Activated T-cell treated with anti-CD3 and anti-CD28 coated beads, Interleukin-2, amount 50 U/mL, for 24 hours (primary cell): ENCODE results near the gene NDE1.

Experiments used
- DNase-seq: peaks from one replicate; pipeline ENCODE4 v3.0.0-alpha.2; 2020
- H3K27ac Mint-ChIP-seq: 2 replicates; pipeline ENCODE4 v1.8.0; 2020; ENCODE audit warnings: mild to moderate bottlenecking, mixed read lengths
- H3K27me3 Mint-ChIP-seq: 2 replicates; pipeline ENCODE4 v1.8.0; 2020; ENCODE audit warnings: mixed read lengths
- H3K36me3 Mint-ChIP-seq: 2 replicates; pipeline ENCODE4 v1.8.0; 2020; ENCODE audit warnings: low read depth, mixed read lengths
- H3K4me1 Mint-ChIP-seq: 2 replicates; pipeline ENCODE4 v1.8.0; 2020; ENCODE audit warnings: low read depth, mixed read lengths
- H3K4me3 Mint-ChIP-seq: 2 replicates; pipeline ENCODE4 v1.8.0; 2020; ENCODE audit warnings: mild to moderate bottlenecking, moderate library complexity, mixed read lengths
- H3K9me3 Mint-ChIP-seq: 2 replicates; pipeline ENCODE4 v1.8.0; 2020; ENCODE audit warnings: mixed read lengths

The NDE1 gene

GRCh38 chr16:15764112-15764511 lies 114.1 kb downstream of the NDE1 start:
- Mint-ChIP-seq H3K4me3 (no peak overlapping the region), H3K4me1 (no peaks in the 10 kb centered on the region), H3K27me3 (peaks cover 32% of the 10 kb centered on the region), H3K9me3 (no peaks in the 10 kb centered on the region), H3K27ac (no peak overlapping the region), H3K36me3 (no peaks in the 10 kb centered on the region)
- DNase-seq: no peak

GRCh38 chr16:15765116-15765515 lies 115.1 kb downstream of the NDE1 start:
- H3K4me3 Mint-ChIP-seq: no peak overlapping the region
- no peak overlapping the region for H3K27ac Mint-ChIP-seq
- H3K9me3 Mint-ChIP-seq: no peaks in the 10 kb centered on the region
- no peaks in the 10 kb centered on the region for H3K4me1 Mint-ChIP-seq
- peaks cover 27% of the 10 kb centered on the region for H3K27me3 Mint-ChIP-seq
- DNase-seq: no peak
- no peaks in the 10 kb centered on the region for H3K36me3 Mint-ChIP-seq

- no peak overlapping the region for H3K4me3 Mint-ChIP-seq
- no peak for DNase-seq
- peaks cover 23% of the 10 kb centered on the region for H3K27me3 Mint-ChIP-seq
- no peaks in the 10 kb centered on the region for H3K36me3 Mint-ChIP-seq
- H3K27ac Mint-ChIP-seq: no peak overlapping the region
- H3K9me3 Mint-ChIP-seq: no peaks in the 10 kb centered on the region
- H3K4me1 Mint-ChIP-seq: no peaks in the 10 kb centered on the region
Observed at GRCh38 chr16:15765880-15766279, 115.8 kb downstream of the NDE1 start.

- Mint-ChIP-seq H3K27me3 (peaks cover 19% of the 10 kb centered on the region), H3K4me3 (no peak overlapping the region), H3K4me1 (no peaks in the 10 kb centered on the region), H3K9me3 (no peaks in the 10 kb centered on the region), H3K27ac (no peak overlapping the region), H3K36me3 (no peaks in the 10 kb centered on the region)
- DNase-seq: no peak
Observed at GRCh38 chr16:15766918-15767317, 116.9 kb downstream of the NDE1 start.

- H3K27ac Mint-ChIP-seq: no peak overlapping the region
- no peak for DNase-seq
- H3K4me3 Mint-ChIP-seq: no peak overlapping the region
- peaks cover 13% of the 10 kb centered on the region for H3K27me3 Mint-ChIP-seq
- no peaks in the 10 kb centered on the region for H3K9me3 Mint-ChIP-seq
- H3K36me3 Mint-ChIP-seq: no peaks in the 10 kb centered on the region
- H3K4me1 Mint-ChIP-seq: no peaks in the 10 kb centered on the region
Observed at GRCh38 chr16:15768201-15768600, 118.2 kb downstream of the NDE1 start.

GRCh38 chr16:15769239-15769638 lies 119.2 kb downstream of the NDE1 start:
- no peaks in the 10 kb centered on the region for H3K36me3 Mint-ChIP-seq
- no peaks in the 10 kb centered on the region for H3K4me1 Mint-ChIP-seq
- no peak for DNase-seq
- H3K4me3 Mint-ChIP-seq: no peak overlapping the region
- H3K27me3 Mint-ChIP-seq: peaks cover 11% of the 10 kb centered on the region
- no peaks in the 10 kb centered on the region for H3K9me3 Mint-ChIP-seq
- H3K27ac Mint-ChIP-seq: no peak overlapping the region

GRCh38 chr16:15770107-15770506 lies 120.1 kb downstream of the NDE1 start:
- peaks cover 5% of the 10 kb centered on the region for H3K27me3 Mint-ChIP-seq

GRCh38 chr16:15770512-15770911 lies 120.5 kb downstream of the NDE1 start:
- Mint-ChIP-seq H3K4me1 (no peaks in the 10 kb centered on the region), H3K4me3 (no peak overlapping the region), H3K9me3 (no peaks in the 10 kb centered on the region), H3K27me3 (peaks cover 2% of the 10 kb centered on the region), H3K27ac (no peak overlapping the region), H3K36me3 (no peaks in the 10 kb centered on the region)
- DNase-seq: no peak

More at GRCh38 chr16:15770107-15770506, 120.1 kb downstream of the NDE1 start:
- H3K9me3 Mint-ChIP-seq: no peaks in the 10 kb centered on the region
- no peak overlapping the region for H3K4me3 Mint-ChIP-seq
- no peaks in the 10 kb centered on the region for H3K36me3 Mint-ChIP-seq
- no peaks in the 10 kb centered on the region for H3K4me1 Mint-ChIP-seq
- no peak overlapping the region for H3K27ac Mint-ChIP-seq
- no peak for DNase-seq

GRCh38 chr16:15771694-15772093 lies 121.6 kb downstream of the NDE1 start:
- no peak overlapping the region for H3K4me3 Mint-ChIP-seq
- H3K36me3 Mint-ChIP-seq: no peaks in the 10 kb centered on the region
- no peaks in the 10 kb centered on the region for H3K9me3 Mint-ChIP-seq
- H3K27me3 Mint-ChIP-seq: no peaks in the 10 kb centered on the region
- no peaks in the 10 kb centered on the region for H3K4me1 Mint-ChIP-seq
- no peak overlapping the region for H3K27ac Mint-ChIP-seq
- no peak for DNase-seq

GRCh38 chr16:15772579-15773293 lies 122.7 kb downstream of the NDE1 start:
- no peaks in the 10 kb centered on the region for H3K9me3 Mint-ChIP-seq
- H3K27ac Mint-ChIP-seq: no peak overlapping the region
- no peaks in the 10 kb centered on the region for H3K4me1 Mint-ChIP-seq
- H3K4me3 Mint-ChIP-seq: no peak overlapping the region
- H3K36me3 Mint-ChIP-seq: no peaks in the 10 kb centered on the region
- H3K27me3 Mint-ChIP-seq: no peaks in the 10 kb centered on the region
- no peak for DNase-seq

- H3K4me3 Mint-ChIP-seq: no peak overlapping the region
- DNase-seq: no peak
- no peaks in the 10 kb centered on the region for H3K27me3 Mint-ChIP-seq
- no peaks in the 10 kb centered on the region for H3K9me3 Mint-ChIP-seq
- no peaks in the 10 kb centered on the region for H3K4me1 Mint-ChIP-seq
- no peaks in the 10 kb centered on the region for H3K36me3 Mint-ChIP-seq
- H3K27ac Mint-ChIP-seq: no peak overlapping the region
Observed at GRCh38 chr16:15773968-15774367, 123.9 kb downstream of the NDE1 start.

- no peak overlapping the region for H3K27ac Mint-ChIP-seq
- H3K4me3 Mint-ChIP-seq: no peak overlapping the region
- no peaks in the 10 kb centered on the region for H3K4me1 Mint-ChIP-seq
- no peaks in the 10 kb centered on the region for H3K36me3 Mint-ChIP-seq
- no peaks in the 10 kb centered on the region for H3K27me3 Mint-ChIP-seq
- no peaks in the 10 kb centered on the region for H3K9me3 Mint-ChIP-seq
- DNase-seq: no peak
Observed at GRCh38 chr16:15775209-15775608, 125.2 kb downstream of the NDE1 start.

- Mint-ChIP-seq H3K4me3 (no peak overlapping the region), H3K9me3 (no peaks in the 10 kb centered on the region), H3K27ac (no peak overlapping the region), H3K36me3 (no peaks in the 10 kb centered on the region), H3K4me1 (no peaks in the 10 kb centered on the region), H3K27me3 (no peaks in the 10 kb centered on the region)
- DNase-seq: no peak
Observed at GRCh38 chr16:15775663-15776304, 125.7 kb downstream of the NDE1 start.
